Measurements from ENCODE around the gene C16orf90.

C16orf90 gene

DNA sequence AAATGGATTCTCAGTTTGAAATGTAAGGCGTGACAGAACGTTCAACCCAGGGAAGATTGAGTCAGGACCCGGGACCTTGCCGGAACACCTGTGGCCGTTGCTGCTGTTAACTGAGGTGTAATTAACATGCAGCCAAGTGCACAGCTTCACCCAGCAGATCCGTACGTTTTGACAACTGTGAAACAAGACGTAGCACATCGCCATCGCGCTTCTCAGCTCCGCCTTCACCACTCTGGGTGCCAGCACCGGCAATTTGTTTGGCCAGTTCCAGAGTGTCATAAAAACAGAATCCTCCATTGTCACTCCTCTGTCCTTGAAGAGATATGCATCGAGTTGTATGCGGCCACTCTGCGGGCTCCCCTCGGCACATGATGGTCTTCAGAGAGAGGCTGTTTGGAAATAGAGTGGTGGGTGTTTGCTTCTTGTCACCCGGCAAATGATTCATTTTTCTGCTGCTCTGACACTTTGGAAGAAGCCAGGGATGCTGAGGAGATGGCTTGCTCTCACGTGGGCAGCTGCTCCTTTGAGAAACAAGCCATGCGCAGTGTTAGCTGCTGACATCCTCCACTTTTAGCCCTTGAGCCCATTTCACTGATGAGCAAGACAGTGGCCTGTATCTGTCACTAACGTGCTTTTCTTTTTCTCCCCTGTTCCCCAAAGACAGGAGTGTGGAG lies 29.2 kb downstream of the C16orf90 start:
- DNase-seq (ENCODE audit: low read depth in 3 of 3) = no peak

DNA sequence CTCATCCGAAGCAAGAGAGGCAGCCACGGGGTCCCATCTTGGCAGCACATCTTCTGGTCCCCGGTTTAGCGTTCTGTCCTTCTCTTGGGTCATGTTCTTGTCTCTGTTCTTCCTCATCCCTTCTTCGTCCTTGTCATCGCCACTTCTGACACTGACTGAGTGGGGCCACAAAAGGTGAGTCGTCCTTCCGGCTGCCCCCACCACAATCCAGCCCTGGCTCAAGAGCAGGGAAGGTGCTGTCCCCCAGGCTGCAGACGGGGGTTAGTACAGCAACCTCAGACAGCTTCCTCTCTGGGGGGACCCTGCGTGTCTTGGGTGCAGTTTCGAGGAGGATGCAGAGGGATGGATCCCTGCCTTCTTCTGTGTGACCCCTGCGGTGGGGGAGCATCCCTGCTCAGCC lies 30.0 kb downstream of the C16orf90 start:
- no peak for DNase-seq (ENCODE audit: low read depth in 3 of 3)

DNA sequence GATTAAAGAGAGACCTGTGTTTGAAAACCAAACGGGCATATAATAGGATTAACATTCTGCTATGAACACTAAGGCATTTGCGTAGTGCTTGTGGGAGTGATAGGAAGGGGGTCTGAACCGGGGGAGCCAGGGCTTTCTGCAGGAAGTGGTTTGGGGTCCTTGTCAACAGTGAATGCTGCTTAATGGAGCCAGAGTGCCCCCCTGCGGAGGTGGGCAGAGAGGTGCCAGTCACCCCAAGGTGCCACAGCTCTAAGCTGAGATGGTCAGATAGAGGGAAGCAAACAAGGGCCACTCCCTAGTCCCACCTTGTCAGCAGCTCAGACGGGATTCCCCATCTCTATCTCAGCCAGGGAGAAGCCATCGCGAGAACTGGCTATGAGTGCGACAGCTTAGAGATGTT lies 34.1 kb downstream of the C16orf90 start:
- DNase-seq (ENCODE audit: low read depth in 3 of 3) = peak in 1 of 3 experiments; percentile 25

DNA sequence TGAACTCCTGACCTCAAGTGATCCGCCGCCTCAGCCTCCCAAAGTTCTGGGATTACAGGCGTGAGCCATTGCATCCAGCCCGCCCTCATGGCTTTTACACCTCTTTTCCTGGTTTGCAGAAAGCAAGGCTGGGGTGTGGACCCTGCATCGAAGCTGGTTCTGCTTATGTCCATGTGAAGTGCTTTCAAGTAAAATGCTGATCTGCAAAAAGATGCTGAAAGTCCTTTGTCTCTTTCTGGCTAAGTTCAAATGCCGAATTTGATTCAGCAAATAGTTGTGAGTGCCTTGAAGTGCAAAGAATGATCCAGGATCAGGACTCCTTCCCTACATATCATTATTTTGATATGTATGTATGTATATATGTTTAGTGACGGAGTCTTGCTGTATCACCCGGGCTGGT lies 34.7 kb downstream of the C16orf90 start:
- no peak for DNase-seq (ENCODE audit: low read depth in 3 of 3)

DNA sequence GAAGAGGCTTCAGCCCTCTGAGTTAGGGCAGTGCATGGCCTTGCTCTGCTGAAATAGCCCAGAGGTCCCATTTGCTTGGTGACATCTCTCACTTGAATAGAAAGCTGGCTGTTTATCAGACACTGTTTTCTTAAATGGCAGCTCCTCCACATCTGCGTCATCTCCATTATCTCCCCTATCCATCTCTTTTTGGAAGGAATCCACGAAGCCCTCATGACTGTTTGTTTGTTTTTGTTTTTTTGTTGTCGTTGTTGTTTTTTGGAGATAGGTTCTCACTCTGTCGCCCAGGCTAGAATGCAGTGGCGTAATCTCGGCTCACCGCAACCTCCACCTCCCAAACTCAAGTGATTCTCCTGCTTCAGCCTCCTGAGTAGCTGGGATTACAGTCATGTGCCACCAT lies 35.2 kb downstream of the C16orf90 start:
- DNase-seq (ENCODE audit: low read depth in 3 of 3) = no peak

DNA sequence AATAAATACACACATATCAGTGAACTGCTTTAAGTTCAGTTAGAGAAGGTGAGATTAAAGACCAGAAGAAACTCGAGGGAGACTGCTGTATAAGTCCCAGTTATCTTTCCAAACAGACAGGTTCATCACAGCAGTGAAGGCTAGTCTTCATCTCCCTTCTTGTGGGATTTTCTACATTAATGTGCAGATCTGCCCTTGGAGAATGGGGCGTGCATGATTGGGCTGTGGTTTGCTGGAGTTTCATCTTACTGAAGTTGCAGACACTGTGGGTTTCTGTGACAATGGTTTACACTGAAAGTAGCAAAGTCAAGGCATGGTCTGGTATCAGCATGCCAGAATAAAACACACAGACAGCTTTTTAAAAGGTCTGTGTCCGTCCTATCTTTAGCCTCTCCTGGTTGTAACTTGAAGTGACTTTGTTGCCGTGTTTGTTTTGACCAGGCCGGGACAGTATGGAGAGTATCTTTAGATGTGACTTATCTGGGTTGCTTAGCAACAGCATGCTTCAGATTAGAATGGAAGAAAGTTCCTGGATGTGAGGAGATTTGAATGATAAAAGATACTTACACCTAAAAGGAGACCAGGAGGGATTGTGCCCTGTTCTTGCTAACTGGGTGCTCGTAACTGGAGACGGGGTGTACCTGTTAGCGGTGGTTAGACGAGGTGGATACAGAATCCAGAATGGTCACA lies 35.7 kb downstream of the C16orf90 start:
- DNase-seq (ENCODE audit: low read depth in 3 of 3) = no peak

DNA sequence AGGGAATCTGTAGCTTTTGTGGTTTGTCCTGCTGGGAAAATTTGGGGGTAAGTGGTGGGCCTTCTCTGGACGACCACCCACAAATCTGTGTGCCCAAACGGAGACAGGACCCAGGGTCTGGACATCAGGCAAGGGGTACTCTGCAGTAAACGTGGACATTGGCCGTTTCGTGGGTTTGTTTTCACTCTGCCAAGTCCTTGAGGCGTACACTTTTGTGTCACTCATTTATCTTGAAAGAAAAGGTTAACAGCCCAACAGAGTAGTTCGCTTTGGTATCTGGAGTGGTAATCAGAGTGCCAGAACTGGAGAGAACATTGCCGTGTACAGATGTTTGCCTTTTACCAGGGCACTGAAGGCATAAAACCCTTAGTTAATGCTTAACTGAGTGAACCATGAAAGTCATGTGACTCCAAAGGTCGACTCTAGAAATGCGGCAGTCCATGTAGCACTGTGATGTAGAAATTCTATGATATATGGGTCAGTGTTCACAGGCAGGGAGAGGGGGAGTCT lies 36.4 kb downstream of the C16orf90 start:
- DNase-seq (ENCODE audit: low read depth in 3 of 3) = no peak

DNA sequence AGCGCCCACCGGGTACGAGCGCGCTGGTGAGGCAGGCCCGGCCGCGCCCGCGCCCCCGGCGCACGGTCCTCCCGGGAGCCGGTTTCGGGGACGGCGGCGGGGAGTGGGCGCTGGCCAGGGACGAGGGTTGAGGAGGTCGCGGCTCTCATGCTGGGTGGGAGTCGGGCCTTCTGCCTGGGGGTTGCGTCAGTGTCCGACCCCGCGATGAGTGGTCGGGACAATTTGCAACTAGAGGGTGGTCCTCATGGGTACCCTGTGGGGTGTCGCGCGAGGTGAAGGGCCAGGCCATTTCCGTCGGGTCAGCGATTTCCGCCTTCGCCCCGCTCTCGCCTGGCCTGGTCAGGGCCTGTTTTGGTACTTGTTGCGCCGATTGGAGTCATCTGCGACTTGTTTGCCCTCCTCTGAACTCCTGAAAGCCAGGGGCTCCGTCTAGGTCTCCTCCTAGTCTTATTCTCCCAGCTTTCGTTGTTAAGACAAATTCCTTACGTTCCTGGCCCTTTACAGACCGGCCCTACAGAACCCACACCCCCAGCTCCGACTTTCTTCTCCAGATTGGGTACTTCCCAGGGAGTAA lies 36.9 kb downstream of the C16orf90 start:
- DNase-seq (ENCODE audit: low read depth in 3 of 3) = no peak

DNA sequence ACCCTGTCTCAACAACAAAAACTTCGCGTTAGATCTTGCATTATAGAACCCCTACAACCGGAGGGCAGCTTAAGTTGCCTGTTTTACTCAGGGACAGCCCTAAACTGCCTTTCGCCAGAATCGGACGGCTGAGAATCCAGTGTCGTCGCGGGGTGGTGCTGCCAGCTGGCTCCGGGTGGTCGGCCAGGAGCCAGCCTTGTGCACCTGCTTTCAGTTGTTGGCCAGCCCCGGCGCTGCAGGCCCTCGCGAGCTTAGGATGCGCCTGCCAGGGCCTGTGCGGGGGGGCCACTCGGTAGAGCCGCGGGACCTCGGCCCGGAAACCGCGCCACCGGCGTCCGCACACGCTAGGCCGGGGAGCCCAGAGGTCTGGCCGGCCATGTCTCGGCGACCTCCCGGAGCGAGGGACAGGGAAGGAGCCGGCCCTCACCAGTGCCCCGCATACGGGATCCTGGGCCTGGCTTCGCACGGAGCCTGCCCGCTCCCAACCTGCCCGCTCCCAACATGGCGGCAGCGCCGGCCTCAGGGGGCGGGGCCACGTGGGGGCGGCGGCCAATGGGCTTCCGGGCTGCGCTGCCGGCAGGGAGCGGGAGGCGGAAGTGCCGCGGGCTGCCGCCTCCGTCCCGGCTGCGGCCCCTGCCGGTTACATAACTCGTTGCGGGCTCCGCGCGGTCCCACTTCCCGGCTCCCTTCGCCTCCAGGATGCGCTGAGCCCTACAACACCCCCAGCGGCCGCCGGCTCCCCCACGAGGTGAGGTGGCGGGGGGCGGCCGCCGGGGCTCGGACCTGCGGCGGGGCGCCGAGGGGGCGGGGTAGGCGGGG lies 37.6 kb downstream of the C16orf90 start:
- peak; percentile 80 to 88 (median 85) for DNase-seq (ENCODE audit: low read depth in 3 of 3)

DNA sequence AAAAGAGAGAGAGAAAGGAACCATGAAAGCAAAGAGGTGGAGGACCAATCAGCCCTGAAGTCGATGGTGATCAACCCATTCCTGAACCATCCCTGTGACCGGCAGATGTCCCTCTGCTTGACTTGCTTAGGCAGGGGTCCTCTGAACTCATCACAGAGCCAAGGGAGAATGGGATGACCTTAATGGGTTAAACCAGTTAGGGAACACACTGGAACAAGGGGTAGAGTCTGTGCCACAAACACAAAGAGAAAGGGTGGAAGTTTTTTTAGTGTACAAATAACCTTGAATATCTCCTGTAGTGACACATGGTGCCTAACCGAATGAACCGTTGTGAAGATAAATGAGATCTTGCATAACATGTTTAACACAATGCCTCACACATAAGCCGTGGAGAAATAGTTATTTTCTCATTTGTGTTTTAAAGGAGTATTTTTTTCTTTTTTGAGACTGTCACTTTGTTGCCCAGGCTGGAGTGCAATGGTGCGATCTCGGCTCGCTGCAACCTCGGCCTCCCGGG lies 40.6 kb downstream of the C16orf90 start:
- DNase-seq (ENCODE audit: low read depth in 3 of 3) = no peak

DNA sequence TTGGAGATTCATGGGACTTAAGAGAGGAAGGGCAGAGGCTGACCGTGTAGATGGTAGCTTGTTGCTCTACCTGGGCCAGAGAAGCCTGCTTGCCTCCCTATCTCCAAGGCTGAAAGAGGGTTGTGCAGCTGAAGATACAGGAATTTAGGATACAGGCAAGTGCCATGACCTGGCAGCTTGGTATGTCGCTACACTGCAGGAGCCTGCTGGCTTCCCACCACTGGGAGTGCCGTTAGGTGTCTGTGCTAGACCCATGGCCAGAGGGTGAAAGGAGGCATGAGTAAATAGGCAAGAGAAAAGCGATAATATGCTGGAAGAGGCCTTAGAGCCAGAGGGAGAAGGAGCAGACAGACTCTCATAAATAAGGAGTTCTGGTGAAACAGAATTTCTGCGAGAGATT lies 41.2 kb downstream of the C16orf90 start:
- no peak for DNase-seq (ENCODE audit: low read depth in 3 of 3)

DNA sequence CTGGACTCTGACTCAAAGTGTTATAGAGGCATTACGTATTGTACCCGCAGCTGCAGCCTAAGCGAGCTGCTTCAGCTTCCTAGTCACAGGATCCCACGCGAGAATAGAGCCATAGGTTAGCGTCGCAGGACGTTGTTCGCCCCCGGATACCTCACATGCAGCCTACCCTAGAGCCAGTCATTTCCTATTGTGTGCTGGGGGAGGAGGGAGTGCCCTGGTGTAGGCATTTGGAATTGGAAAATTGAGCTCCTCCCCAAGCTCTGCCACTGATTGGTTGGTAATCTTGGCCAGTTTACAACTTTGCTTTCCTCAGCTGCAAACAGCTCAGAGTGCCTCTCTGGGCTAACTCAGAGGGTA lies 51.3 kb downstream of the C16orf90 start:
- DNase-seq (ENCODE audit: low read depth in 3 of 3) = peak in 1 of 3 experiments; percentile 17

Data from stimulated activated CD4-positive, alpha-beta T cell treated with anti-CD3 and anti-CD28 coated beads, TNF-alpha, amount 100 ng/mL, for 4 hours (primary cell).